HepG2 (cell line): ENCODE measurements around the gene SYNGR2. TPM values are rescaled to one million over a fixed set of nuclear protein-coding genes. Genes with fewer than 3 reads are reported as not detected.

Source experiments
- CENPBD1 ChIP-seq: sonication (generic); formaldehyde crosslinking; IDR thresholded peaks from 2 replicates; pipeline ENCODE4 v1.8.0; 2022; ENCODE audit warnings: missing genetic modification reagents, low read depth, mild to moderate bottlenecking, borderline replicate concordance
- FOXM1 ChIP-seq: sonication (generic); formaldehyde crosslinking; IDR thresholded peaks from 2 replicates; pipeline ENCODE4 v1.5.0; 2020; ENCODE audit warnings: missing genetic modification reagents
- HMGXB4 ChIP-seq, 2 experiments: sonication (generic) in 1 of 2; formaldehyde crosslinking in 1 of 2; IDR thresholded peaks; 2 replicates each; pipeline versions ENCODE4 v1.4.0 to v1.6.1; 2018 to 2020; ENCODE audit warnings: missing genetic modification reagents in 2 of 2, borderline replicate concordance in 1 of 2, low read depth in 1 of 2, mild to moderate bottlenecking in 1 of 2, missing biosample characterization in 1 of 2
- HNF4A ChIP-seq: sonication (generic); formaldehyde crosslinking; IDR thresholded peaks from 2 replicates; pipeline ENCODE4 v1.4.0; 2020; ENCODE audit warnings: missing genetic modification reagents
- PITX1 ChIP-seq: sonication (generic); formaldehyde crosslinking; IDR thresholded peaks from 2 replicates; pipeline ENCODE4 v1.5.1; 2020; ENCODE audit warnings: mild to moderate bottlenecking, missing genetic modification reagents
- REST ChIP-seq, 2 experiments: IDR thresholded peaks; 2 replicates each; pipeline ENCODE4 v1.6.1; 2011 to 2012; ENCODE audit warnings: low read length in 2 of 2, borderline replicate concordance in 1 of 2, low read depth in 1 of 2, mild to moderate bottlenecking in 1 of 2, moderate library complexity in 1 of 2
- U2AF1 ChIP-seq: fragments of 200-400 bp; formaldehyde crosslinking; optimal IDR thresholded peaks from 2 replicates; pipeline ENCODE3; 2017; ENCODE audit warnings: mild to moderate bottlenecking, low read depth, low read length
- XRCC5 ChIP-seq: fragments of 200-400 bp; formaldehyde crosslinking; optimal IDR thresholded peaks from 2 replicates; pipeline ENCODE3; 2017; ENCODE audit warnings: mild to moderate bottlenecking, low read length
- ZBTB20 ChIP-seq: sonication (generic); formaldehyde crosslinking; IDR thresholded peaks from 2 replicates; pipeline ENCODE4 v1.8.1; 2023; ENCODE audit warnings: missing genetic modification reagents, low read depth, mild to moderate bottlenecking, borderline replicate concordance
- ZBTB3 ChIP-seq: sonication (generic); formaldehyde crosslinking; IDR thresholded peaks from 2 replicates; pipeline ENCODE4 v1.4.0; 2020; ENCODE audit warnings: low read depth, mild to moderate bottlenecking, moderate library complexity, missing genetic modification reagents, borderline replicate concordance
- ZBTB43 ChIP-seq: sonication (generic); formaldehyde crosslinking; conservative IDR thresholded peaks from 2 replicates; pipeline ENCODE4 v1.4.0; 2020; ENCODE audit warnings: missing genetic modification reagents
- ZNF230 ChIP-seq: sonication (generic); formaldehyde crosslinking; IDR thresholded peaks from 2 replicates; pipeline ENCODE4 v1.4.0; 2020; ENCODE audit warnings: mild to moderate bottlenecking, missing genetic modification reagents
- ZNF543 ChIP-seq: sonication (generic); formaldehyde crosslinking; IDR thresholded peaks from 2 replicates; pipeline ENCODE4 v1.4.0; 2020; ENCODE audit warnings: mild to moderate bottlenecking, missing genetic modification reagents
- ZNF691 ChIP-seq: sonication (generic); formaldehyde crosslinking; IDR thresholded peaks from 2 replicates; pipeline ENCODE4 v1.4.0; 2020; ENCODE audit warnings: missing genetic modification reagents, low read depth, mild to moderate bottlenecking, borderline replicate concordance
- ZXDC ChIP-seq: sonication (generic); formaldehyde crosslinking; IDR thresholded peaks from 2 replicates; pipeline ENCODE4 v1.5.0; 2020; ENCODE audit warnings: mild to moderate bottlenecking, missing genetic modification reagents
- polyA plus RNA-seq, 8 experiments: library from polyadenylated mRNA; depleted of rRNA in 3 of 8; stranded (reverse) in 7 of 8; unstranded in 1 of 8; fragments of >200 nt; fragmentation: Illumina TruSeq in 4 of 8; extraction: Trizol in 4 of 8; gene quantifications; 2 replicates each; pipeline versions ENCODE4 v1.2.1 to v1.2.3, GENCODE V29; 2011 to 2016; ENCODE audit warnings: low read depth in 4 of 8, missing spikeins in 1 of 8, mixed read lengths in 1 of 8; ENCODE audit not compliant: insufficient read depth in 1 of 8
- total RNA-seq, 5 experiments: library from RNA; depleted of rRNA; stranded (reverse); fragments of >200 nt; fragmentation: Illumina TruSeq; extraction: Trizol; gene quantifications; 2 replicates each; pipeline ENCODE4 v1.2.3, GENCODE V29; 2016; ENCODE audit warnings: low read depth in 1 of 5

The SYNGR2 gene
- total and polyA plus RNA-seq, 2 of the 13 experiments (the other 11 are each of a cell fraction or from before 2014, with no cell fraction given) = 46.7 to 170 TPM

- TF ChIP-seq HMGXB4 (CRISPR knock-in tag; IDR thresholded peaks at IDR 0.05; ENCODE audit: borderline replicate concordance in 1 of 2, low read depth in 1 of 2) (peak; percentile 82 to 84; a peak in 3 of 4 replicates), U2AF1 (peak; percentile 60), XRCC5 (peak; percentile 95), FOXM1 (CRISPR knock-in tag) (no peak), CENPBD1 (no peak), ZNF230 (no peak; the same call in 1 of the 2 replicates), ZBTB3 (CRISPR knock-in tag) (no peak), ZNF691 (CRISPR knock-in tag) (peak; percentile 28; the same call in 1 of the 2 replicates), ZBTB43 (CRISPR knock-in tag) (no peak; the same call in 1 of the 2 replicates), ZNF543 (CRISPR knock-in tag) (no peak), ZBTB20 (no peak), PITX1 (CRISPR knock-in tag) (0 out of 2 replicates have a peak, but pooled peaks have one; percentile 38), ZXDC (CRISPR knock-in tag) (no peak), REST (IDR thresholded peaks at IDR 0.05; ENCODE audit: borderline replicate concordance in 1 of 2, low read depth in 1 of 2, low read length in 2 of 2) (no peak), HNF4A (CRISPR knock-in tag) (peak; percentile 20; the same call in 1 of the 2 replicates)
Observed at GRCh38 chr17:78133971-78134898, 34.1 kb upstream of the SYNGR2 start (continued).
